ENCODE results near the gene FRMD4A.

DNA sequence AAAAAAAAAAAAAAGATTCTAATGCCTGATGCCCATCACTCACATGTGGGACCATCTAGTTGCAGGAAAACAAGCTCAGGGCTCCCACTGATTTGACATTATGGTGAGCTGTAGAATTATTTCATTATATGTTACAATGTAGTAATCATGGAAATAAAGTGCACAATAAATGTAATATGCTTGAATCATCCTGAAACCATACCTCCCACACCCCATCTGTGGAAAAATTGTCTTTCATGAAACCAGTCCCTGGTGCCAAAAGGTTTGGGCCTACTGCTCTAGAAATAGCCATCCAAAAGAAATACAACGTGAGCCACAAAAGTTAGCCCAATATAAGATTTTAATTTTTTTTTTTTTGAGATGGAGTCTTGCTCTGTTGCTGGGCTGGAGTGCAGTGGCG lies 478.8 kb downstream of the FRMD4A start:
- TF ChIP-seq TAF1 (IDR thresholded peaks at IDR 0.05; ENCODE audit: borderline replicate concordance, low read depth, low read length) (no peak), POLR2A (IDR thresholded peaks at IDR 0.05; ENCODE audit: low read depth, low read length) (no peak)

All from GM12892 (cell line).